RCC 7860 (cell line): Measurements from ENCODE around the gene CALD1.

Source experiments
- DNase-seq: peaks from one replicate; pipeline ENCODE4 v3.0.0-alpha.2; 2015; ENCODE audit warnings: low spot score
- FAIRE-seq: peaks from 2 replicates; lab custom pipeline; 2012; peaks lifted over from hg19 to GRCh38; lab: Jason Lieb, UNC

Gene CALD1

DNA sequence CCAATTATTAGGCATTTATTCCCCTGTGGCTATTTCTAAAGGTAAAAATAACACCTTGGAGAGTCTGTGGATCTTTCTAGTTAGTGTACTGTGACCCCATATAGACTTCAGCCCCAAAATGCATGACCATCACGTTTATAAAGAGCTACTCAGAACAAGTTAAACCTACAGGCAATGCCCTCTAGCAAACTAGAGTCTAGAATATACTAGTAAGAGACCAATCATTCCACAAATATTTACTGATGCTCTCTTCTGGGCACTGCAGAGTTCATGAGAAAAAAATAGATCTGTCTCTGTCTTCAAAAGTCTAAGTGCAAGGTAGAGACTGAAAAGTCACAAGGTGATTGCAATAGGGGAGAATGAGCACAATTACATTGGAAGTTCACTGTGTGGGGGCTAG lies 20.5 kb upstream of the CALD1 start:
- FAIRE-seq, result no peak
- DNase-seq, result no peak

DNA sequence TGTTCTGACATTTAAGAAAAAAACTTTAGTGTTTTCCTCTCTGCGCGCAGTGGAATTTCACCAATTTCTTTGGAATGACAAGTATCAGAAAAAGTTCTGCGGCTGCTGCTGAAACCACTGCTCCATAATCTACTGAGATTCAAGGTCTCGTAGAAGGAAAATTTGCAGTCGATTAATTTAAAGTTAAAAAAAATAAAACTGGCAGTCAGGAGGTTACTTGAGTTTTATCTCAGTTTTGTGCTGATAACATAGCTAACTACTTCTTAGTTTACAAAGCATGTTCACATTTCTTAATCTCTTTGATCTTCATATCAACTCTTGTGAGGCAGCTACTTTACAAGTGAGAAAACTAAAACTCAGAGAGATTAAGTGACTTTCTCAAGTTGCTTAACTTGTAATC lies 18.2 kb upstream of the CALD1 start:
- DNase-seq (no peak), FAIRE-seq (no peak)

GRCh38 chr7:134763960-134764359 lies 15.5 kb upstream of the CALD1 start:
- no peak for FAIRE-seq
- no peak for DNase-seq

- FAIRE-seq (no peak), DNase-seq (no peak)
Observed at GRCh38 chr7:134764365-134764764, 15.1 kb upstream of the CALD1 start.

GRCh38 chr7:134766779-134767519 lies 12.5 kb upstream of the CALD1 start:
- DNase-seq, result no peak
- FAIRE-seq, result no peak

DNA sequence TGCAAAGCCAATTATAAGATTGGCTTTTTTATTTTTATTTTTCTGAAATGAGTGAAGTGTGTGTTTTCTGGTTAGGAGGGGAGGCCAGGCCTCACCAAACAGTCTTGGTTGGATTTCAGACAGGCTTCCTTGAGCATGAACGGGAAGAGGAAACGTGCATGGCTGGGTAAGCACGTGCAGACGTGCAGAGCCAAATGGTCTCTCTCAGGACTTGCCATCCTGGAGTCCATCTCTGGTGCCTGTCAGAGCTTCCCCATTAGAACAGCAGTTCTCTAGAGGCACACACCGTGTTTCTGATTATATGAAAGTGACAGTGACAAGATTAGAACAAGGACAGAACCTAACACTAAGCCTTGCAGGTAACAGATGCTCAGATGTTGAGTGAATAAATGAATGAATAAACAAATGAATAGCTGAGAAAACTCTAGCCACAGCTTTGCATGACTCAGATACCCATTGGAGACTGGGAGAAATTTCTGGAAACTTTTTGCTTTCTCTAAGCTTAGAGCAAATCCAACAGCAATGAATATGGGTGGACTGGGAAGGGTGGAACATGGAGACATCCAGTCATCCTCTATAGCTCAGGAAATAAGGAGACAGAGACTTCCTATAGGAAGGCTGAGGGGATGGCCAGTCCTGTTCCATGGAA lies 11.8 kb upstream of the CALD1 start:
- FAIRE-seq (no peak), DNase-seq (no peak)

DNA sequence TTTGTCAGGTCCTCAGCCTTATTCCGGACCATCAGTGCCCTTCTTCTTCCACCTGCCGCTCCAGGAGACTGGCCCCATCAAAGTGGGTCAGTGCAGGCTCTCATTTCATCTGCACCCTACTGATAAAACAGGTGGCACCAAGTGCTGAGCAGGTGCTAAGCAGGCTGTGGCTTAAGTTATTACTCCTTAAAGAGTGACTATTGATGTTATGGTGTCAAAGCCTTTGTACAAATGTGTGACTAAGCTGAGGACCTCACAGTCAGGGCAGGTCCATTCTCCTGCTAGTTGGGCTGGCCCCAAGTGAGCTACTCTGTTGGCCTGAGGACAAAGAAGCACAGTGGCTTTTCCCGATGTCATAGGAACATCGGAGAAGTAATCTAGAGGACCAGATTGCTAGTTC lies 11.2 kb upstream of the CALD1 start:
- FAIRE-seq, result no peak
- no peak for DNase-seq

DNA sequence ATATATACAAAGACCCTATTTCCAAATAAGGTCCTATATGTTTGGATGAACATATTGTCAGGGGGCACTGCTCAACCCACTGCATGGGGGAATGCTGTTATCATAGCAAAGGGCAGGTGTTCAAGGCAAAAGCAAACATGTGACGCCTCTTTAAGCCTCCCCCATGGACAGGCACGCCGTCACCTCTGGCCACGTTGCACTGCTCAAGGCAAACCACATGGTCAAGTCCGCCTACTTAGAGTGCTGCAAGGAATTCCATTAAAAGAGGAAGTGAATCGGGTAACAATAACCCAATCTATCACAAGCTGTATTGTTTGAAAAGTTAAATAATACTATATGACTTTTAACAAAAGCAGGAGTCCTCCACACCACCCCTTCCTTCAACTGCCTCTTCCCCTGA lies 8.8 kb upstream of the CALD1 start:
- FAIRE-seq, result no peak
- DNase-seq, result no peak

- FAIRE-seq, result no peak
- DNase-seq, result no peak
Observed at GRCh38 chr7:134771111-134771510, 8.3 kb upstream of the CALD1 start.

DNA sequence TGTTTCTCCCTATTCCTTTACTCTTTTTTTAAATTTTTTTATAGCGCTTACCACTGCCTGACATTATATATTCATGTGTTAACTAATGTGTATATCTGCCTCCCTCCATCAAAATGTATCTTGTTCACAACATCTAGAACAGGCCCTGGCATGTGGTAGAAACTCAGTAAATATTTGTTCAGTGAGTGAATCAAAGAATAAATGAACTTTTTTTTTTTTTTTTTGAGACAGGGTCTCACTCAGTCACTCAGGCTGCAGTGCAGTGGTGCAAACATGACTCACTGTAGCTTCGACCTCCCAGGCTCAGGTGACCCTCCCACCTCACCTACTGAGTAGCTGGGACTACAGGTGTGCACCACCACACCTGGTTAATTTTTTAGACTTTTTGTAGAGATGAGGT lies 7.5 kb upstream of the CALD1 start:
- FAIRE-seq (no peak), DNase-seq (no peak)

GRCh38 chr7:134772401-134772800 lies 7.0 kb upstream of the CALD1 start:
- FAIRE-seq, result no peak
- DNase-seq, result no peak

GRCh38 chr7:134773164-134773563 lies 6.3 kb upstream of the CALD1 start:
- FAIRE-seq, result no peak
- no peak for DNase-seq

DNA sequence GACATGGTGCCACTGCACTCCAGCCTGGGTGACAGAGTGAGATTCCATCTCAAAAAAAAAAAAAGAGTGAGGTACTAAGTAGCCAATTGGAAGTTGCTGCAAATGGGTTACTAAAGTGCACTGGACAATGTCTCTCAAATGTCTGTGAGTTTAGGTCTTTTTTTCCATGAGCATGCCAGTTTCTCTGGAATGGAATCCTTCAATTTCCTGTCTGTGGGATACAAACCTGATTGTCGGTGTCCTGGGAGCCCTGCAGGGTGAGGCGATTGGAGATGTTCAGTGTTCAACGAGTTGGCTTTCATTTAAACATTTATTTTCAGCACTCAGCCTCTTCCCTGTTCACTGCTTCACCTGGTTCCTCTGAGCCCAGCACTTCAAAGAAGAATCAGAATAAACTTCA lies 5.3 kb upstream of the CALD1 start:
- DNase-seq (no peak), FAIRE-seq (no peak)

DNA sequence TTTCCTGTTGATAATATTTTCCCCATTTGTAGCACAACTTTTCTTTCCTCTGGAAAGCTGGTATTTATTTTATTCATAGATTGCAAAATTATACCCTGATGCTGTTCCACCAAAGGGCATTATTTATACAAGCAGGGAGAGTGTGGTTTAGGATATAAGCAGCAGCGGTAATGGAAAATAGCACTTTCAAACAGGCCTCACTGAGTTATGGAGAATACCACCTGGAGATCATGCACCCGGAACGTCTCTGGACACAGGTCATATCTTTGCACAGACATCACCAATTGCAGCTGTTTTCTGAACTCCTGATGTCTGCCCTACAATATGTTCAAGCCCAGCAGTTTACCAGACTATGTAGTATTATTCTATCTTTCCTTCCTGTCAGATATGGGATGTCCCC lies 2.0 kb upstream of the CALD1 start:
- FAIRE-seq (no peak), DNase-seq (no peak)

- no peak for FAIRE-seq
Observed at GRCh38 chr7:134777908-134778580, 1.4 kb upstream of the CALD1 start.

DNA sequence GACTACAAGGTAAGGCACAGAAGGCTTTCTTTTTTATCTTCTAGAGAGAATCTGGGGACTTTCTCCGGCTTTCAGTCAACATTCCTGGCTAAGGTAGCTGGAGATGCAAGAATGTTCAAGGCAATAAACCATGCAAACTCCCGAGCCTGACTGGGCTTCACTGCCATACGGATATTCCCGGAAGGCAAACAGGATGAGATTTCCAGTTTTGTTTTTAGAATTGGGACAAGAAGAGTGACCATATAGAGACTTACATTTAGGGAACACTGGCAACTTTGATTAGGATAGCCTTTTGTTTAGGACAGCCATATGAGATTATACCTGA lies 269 bp downstream of the CALD1 start:
- no peak for DNase-seq
- no peak for FAIRE-seq

More at GRCh38 chr7:134777908-134778580, 1.4 kb upstream of the CALD1 start:
- DNase-seq, result no peak

- DNase-seq (no peak), FAIRE-seq (no peak)
Observed at GRCh38 chr7:134780166-134780828, 863 bp downstream of the CALD1 start.

- no peak for DNase-seq
- no peak for FAIRE-seq
Observed at GRCh38 chr7:134781171-134781570, 1.7 kb downstream of the CALD1 start.

DNA sequence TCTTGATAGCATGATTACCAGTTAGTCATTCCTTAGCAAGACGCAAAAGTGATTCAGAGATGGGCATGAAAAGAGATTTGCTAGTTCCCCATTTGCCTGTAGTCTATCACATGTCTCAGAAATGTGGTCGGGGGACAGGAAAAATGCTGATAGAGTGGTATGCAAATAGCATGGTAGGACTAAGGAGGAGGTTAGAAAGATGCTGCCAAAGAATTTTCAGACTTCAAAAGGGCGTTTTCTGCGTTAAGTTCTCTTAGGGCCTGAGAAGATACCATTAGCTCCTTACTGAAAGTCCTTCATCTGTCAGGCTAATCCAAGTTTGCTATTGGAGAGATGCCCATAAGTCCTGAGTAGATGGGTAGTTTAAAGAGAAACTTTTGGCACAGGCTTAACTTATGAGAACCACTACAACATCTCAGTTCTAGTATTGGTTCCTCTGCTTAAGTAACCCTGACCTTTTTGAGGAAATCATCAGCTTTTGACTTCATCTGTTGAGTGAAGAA lies 2.7 kb downstream of the CALD1 start:
- DNase-seq (no peak), FAIRE-seq (no peak)

GRCh38 chr7:134783294-134784069 lies 4.0 kb downstream of the CALD1 start:
- FAIRE-seq, result no peak
- no peak for DNase-seq
